ENCODE results near the gene GRID2.

GRID2 gene

GRCh38 chr4:93687304-93687703, 1383.5 kb downstream of the GRID2 start:
- no peak for DNase-seq (ENCODE audit: low read depth)

GRCh38 chr4:93688978-93689377, 1385.2 kb downstream of the GRID2 start:
- DNase-seq (ENCODE audit: low read depth): no peak

GRCh38 chr4:93693141-93693540, 1389.4 kb downstream of the GRID2 start:
- DNase-seq (ENCODE audit: low read depth): no peak

GRCh38 chr4:93698686-93699085, 1394.9 kb downstream of the GRID2 start:
- DNase-seq (ENCODE audit: low read depth): no peak

GRCh38 chr4:93700571-93700970, 1396.8 kb downstream of the GRID2 start:
- DNase-seq (ENCODE audit: low read depth): no peak

GRCh38 chr4:93710101-93710846, 1406.5 kb downstream of the GRID2 start:
- no peak for DNase-seq (ENCODE audit: low read depth)

- no peak for DNase-seq (ENCODE audit: low read depth)
Observed at GRCh38 chr4:93710847-93711430, 1407.2 kb downstream of the GRID2 start.

- no peak for DNase-seq (ENCODE audit: low read depth)
Observed at GRCh38 chr4:93718233-93718632, 1414.5 kb downstream of the GRID2 start.

- DNase-seq (ENCODE audit: low read depth): no peak
Observed at GRCh38 chr4:93719552-93719951, 1415.8 kb downstream of the GRID2 start.

- no peak for DNase-seq (ENCODE audit: low read depth)
Observed at GRCh38 chr4:93722446-93722845, 1418.7 kb downstream of the GRID2 start.

- DNase-seq (ENCODE audit: low read depth): no peak
Observed at GRCh38 chr4:93730251-93730650, 1426.5 kb downstream of the GRID2 start.

GRCh38 chr4:93730760-93731159, 1427.0 kb downstream of the GRID2 start:
- DNase-seq (ENCODE audit: low read depth): no peak

GRCh38 chr4:93731456-93731855, 1427.7 kb downstream of the GRID2 start:
- DNase-seq (ENCODE audit: low read depth): no peak

GRCh38 chr4:93732509-93732908, 1428.7 kb downstream of the GRID2 start:
- no peak for DNase-seq (ENCODE audit: low read depth)

GRCh38 chr4:93740890-93741289, 1437.1 kb downstream of the GRID2 start:
- DNase-seq (ENCODE audit: low read depth): no peak

GRCh38 chr4:93743022-93743421, 1439.3 kb downstream of the GRID2 start:
- DNase-seq (ENCODE audit: low read depth): no peak

- DNase-seq (ENCODE audit: low read depth): no peak
Observed at GRCh38 chr4:93743635-93744034, 1439.9 kb downstream of the GRID2 start.

GRCh38 chr4:93744961-93745360, 1441.2 kb downstream of the GRID2 start:
- DNase-seq (ENCODE audit: low read depth): no peak

- no peak for DNase-seq (ENCODE audit: low read depth)
Observed at GRCh38 chr4:93746031-93746430, 1442.3 kb downstream of the GRID2 start.

- no peak for DNase-seq (ENCODE audit: low read depth)
Observed at GRCh38 chr4:93747220-93747619, 1443.5 kb downstream of the GRID2 start.

- DNase-seq (ENCODE audit: low read depth): no peak
Observed at GRCh38 chr4:93748373-93749291, 1444.9 kb downstream of the GRID2 start.

- no peak for DNase-seq (ENCODE audit: low read depth)
Observed at GRCh38 chr4:93749292-93749761, 1445.6 kb downstream of the GRID2 start.

- no peak for DNase-seq (ENCODE audit: low read depth)
Observed at GRCh38 chr4:93751411-93751810, 1447.6 kb downstream of the GRID2 start.
